ENCODE results near the gene PF4V1. TPM values are rescaled to one million over a fixed set of nuclear protein-coding genes. Genes with fewer than 3 reads are reported as not detected.
"Not testable (repeated sequence)": the region's sequence is repeated elsewhere in the genome, so short reads cannot be mapped to it uniquely, and the experiment has no call there.

Gene PF4V1
- total RNA-seq, 1 donor from 2014 or later: not detected

- DNase-seq (ENCODE audit: low spot score): no peak
- no peaks in the 10 kb centered on the region for H3K27me3 Mint-ChIP-seq (ENCODE audit: low read depth)
- no peaks in the 10 kb centered on the region for H3K4me1 Mint-ChIP-seq (ENCODE audit: low read depth)
- no peak overlapping the region for H3K27ac Mint-ChIP-seq
- H3K4me3 Mint-ChIP-seq (ENCODE audit: low read depth): no peak overlapping the region
- intact Hi-C loops (cut with micrococcal nuclease): no loop called here
- no peaks in the 10 kb centered on the region for H3K9me3 Mint-ChIP-seq
- no peaks in the 10 kb centered on the region for H3K36me3 Mint-ChIP-seq (ENCODE audit: low read depth)
Measured at GRCh38 chr4:73891326-73891725, 38.2 kb downstream of the PF4V1 start.

GRCh38 chr4:73891739-73892405, 38.8 kb downstream of the PF4V1 start:
- H3K4me1 Mint-ChIP-seq (ENCODE audit: low read depth): no peaks in the 10 kb centered on the region
- no peaks in the 10 kb centered on the region for H3K36me3 Mint-ChIP-seq (ENCODE audit: low read depth)
- intact Hi-C loops (cut with micrococcal nuclease): no loop called here
- H3K4me3 Mint-ChIP-seq (ENCODE audit: low read depth): no peak overlapping the region
- DNase-seq (ENCODE audit: low spot score): no peak
- H3K27me3 Mint-ChIP-seq (ENCODE audit: low read depth): no peaks in the 10 kb centered on the region
- H3K27ac Mint-ChIP-seq: no peak overlapping the region
- no peaks in the 10 kb centered on the region for H3K9me3 Mint-ChIP-seq

- Mint-ChIP-seq H3K4me3 (ENCODE audit: low read depth) (no peak overlapping the region), H3K27me3 (ENCODE audit: low read depth) (no peaks in the 10 kb centered on the region), H3K27ac (no peak overlapping the region), H3K9me3 (no peaks in the 10 kb centered on the region), H3K4me1 (ENCODE audit: low read depth) (no peaks in the 10 kb centered on the region), H3K36me3 (ENCODE audit: low read depth) (no peaks in the 10 kb centered on the region)
- intact Hi-C loops (cut with micrococcal nuclease): no loop called here
- no peak for DNase-seq (ENCODE audit: low spot score)
Measured at GRCh38 chr4:73892966-73893365, 39.9 kb downstream of the PF4V1 start.

- H3K4me1 Mint-ChIP-seq (ENCODE audit: low read depth): no peaks in the 10 kb centered on the region
- H3K27ac Mint-ChIP-seq: no peak overlapping the region
- no peaks in the 10 kb centered on the region for H3K36me3 Mint-ChIP-seq (ENCODE audit: low read depth)
- no peaks in the 10 kb centered on the region for H3K9me3 Mint-ChIP-seq
- H3K4me3 Mint-ChIP-seq (ENCODE audit: low read depth): no peak overlapping the region
- intact Hi-C loops (cut with micrococcal nuclease): no loop called here
- H3K27me3 Mint-ChIP-seq (ENCODE audit: low read depth): no peaks in the 10 kb centered on the region
- no peak for DNase-seq (ENCODE audit: low spot score)
Measured at GRCh38 chr4:73894001-73894400, 40.9 kb downstream of the PF4V1 start.

- Mint-ChIP-seq H3K36me3 (ENCODE audit: low read depth) (no peaks in the 10 kb centered on the region), H3K9me3 (no peaks in the 10 kb centered on the region), H3K4me1 (ENCODE audit: low read depth) (no peaks in the 10 kb centered on the region)
Measured at GRCh38 chr4:73895201-73896175, 42.4 kb downstream of the PF4V1 start.

GRCh38 chr4:73896416-73896815, 43.3 kb downstream of the PF4V1 start:
- H3K27ac Mint-ChIP-seq: no peak overlapping the region
- DNase-seq (ENCODE audit: low spot score): no peak
- H3K4me3 Mint-ChIP-seq (ENCODE audit: low read depth): no peak overlapping the region
- no peaks in the 10 kb centered on the region for H3K27me3 Mint-ChIP-seq (ENCODE audit: low read depth)
- no peaks in the 10 kb centered on the region for H3K9me3 Mint-ChIP-seq
- intact Hi-C loops (cut with micrococcal nuclease): no loop called here
- H3K4me1 Mint-ChIP-seq (ENCODE audit: low read depth): no peaks in the 10 kb centered on the region
- H3K36me3 Mint-ChIP-seq (ENCODE audit: low read depth): no peaks in the 10 kb centered on the region

More at GRCh38 chr4:73895201-73896175, 42.4 kb downstream of the PF4V1 start:
- H3K4me3 Mint-ChIP-seq (ENCODE audit: low read depth): no peak overlapping the region
- DNase-seq (ENCODE audit: low spot score): no peak
- intact Hi-C loops (cut with micrococcal nuclease): no loop called here
- no peak overlapping the region for H3K27ac Mint-ChIP-seq
- H3K27me3 Mint-ChIP-seq (ENCODE audit: low read depth): no peaks in the 10 kb centered on the region

GRCh38 chr4:73897380-73898136, 44.5 kb downstream of the PF4V1 start:
- no peaks in the 10 kb centered on the region for H3K36me3 Mint-ChIP-seq (ENCODE audit: low read depth)

GRCh38 chr4:73899338-73899737, 46.2 kb downstream of the PF4V1 start:
- H3K27ac Mint-ChIP-seq; H3K27me3 Mint-ChIP-seq (ENCODE audit: low read depth); H3K4me3 Mint-ChIP-seq (ENCODE audit: low read depth); H3K9me3 Mint-ChIP-seq; H3K4me1 Mint-ChIP-seq (ENCODE audit: low read depth); DNase-seq (ENCODE audit: low spot score); intact Hi-C loops (cut with micrococcal nuclease); H3K36me3 Mint-ChIP-seq (ENCODE audit: low read depth): not testable (repeated sequence)

More at GRCh38 chr4:73897380-73898136, 44.5 kb downstream of the PF4V1 start:
- H3K27me3 Mint-ChIP-seq (ENCODE audit: low read depth): no peaks in the 10 kb centered on the region
- no peak for DNase-seq (ENCODE audit: low spot score)
- no peaks in the 10 kb centered on the region for H3K4me1 Mint-ChIP-seq (ENCODE audit: low read depth)
- H3K9me3 Mint-ChIP-seq: no peaks in the 10 kb centered on the region
- intact Hi-C loops (cut with micrococcal nuclease): no loop called here
- no peak overlapping the region for H3K4me3 Mint-ChIP-seq (ENCODE audit: low read depth)
- H3K27ac Mint-ChIP-seq: no peak overlapping the region

GRCh38 chr4:73901031-73901430, 47.9 kb downstream of the PF4V1 start:
- Mint-ChIP-seq H3K4me1 (ENCODE audit: low read depth) (no peaks in the 10 kb centered on the region), H3K9me3 (no peaks in the 10 kb centered on the region), H3K27ac (no peak overlapping the region), H3K36me3 (ENCODE audit: low read depth) (no peaks in the 10 kb centered on the region), H3K4me3 (ENCODE audit: low read depth) (no peak overlapping the region), H3K27me3 (ENCODE audit: low read depth) (no peaks in the 10 kb centered on the region)
- DNase-seq (ENCODE audit: low spot score): no peak
- intact Hi-C loops (cut with micrococcal nuclease): no loop called here

GRCh38 chr4:73902038-73902637, 49.0 kb downstream of the PF4V1 start:
- no peak overlapping the region for H3K4me3 Mint-ChIP-seq (ENCODE audit: low read depth)
- no peak for DNase-seq (ENCODE audit: low spot score)
- no peaks in the 10 kb centered on the region for H3K36me3 Mint-ChIP-seq (ENCODE audit: low read depth)
- H3K27me3 Mint-ChIP-seq (ENCODE audit: low read depth): no peaks in the 10 kb centered on the region
- no peaks in the 10 kb centered on the region for H3K4me1 Mint-ChIP-seq (ENCODE audit: low read depth)
- intact Hi-C loops (cut with micrococcal nuclease): no loop called here
- no peak overlapping the region for H3K27ac Mint-ChIP-seq
- no peaks in the 10 kb centered on the region for H3K9me3 Mint-ChIP-seq

GRCh38 chr4:73902817-73903547, 49.9 kb downstream of the PF4V1 start:
- no peaks in the 10 kb centered on the region for H3K4me1 Mint-ChIP-seq (ENCODE audit: low read depth)
- H3K27me3 Mint-ChIP-seq (ENCODE audit: low read depth): no peaks in the 10 kb centered on the region
- no peak overlapping the region for H3K4me3 Mint-ChIP-seq (ENCODE audit: low read depth)
- no peak overlapping the region for H3K27ac Mint-ChIP-seq
- H3K9me3 Mint-ChIP-seq: no peaks in the 10 kb centered on the region
- intact Hi-C loops (cut with micrococcal nuclease): no loop called here
- no peaks in the 10 kb centered on the region for H3K36me3 Mint-ChIP-seq (ENCODE audit: low read depth)
- no peak for DNase-seq (ENCODE audit: low spot score)

Measured in activated T-helper 2 cell treated with anti-CD3 and anti-CD28 coated beads, Interferon-gamma antibody, Interleukin-2, Interleukin-4, amounts not matched to agents 10 μg/mL and 5 μg/mL and 100 μg/mL, durations not matched to agents 14 hours and 24 hours and 36 hours (primary cell).